SK-N-SH (cell line): ENCODE measurements around the gene ZMYND8. TPM values are rescaled to one million over a fixed set of nuclear protein-coding genes. Genes with fewer than 3 reads are reported as not detected.

Experiments used
- CTCF ChIA-PET: fragments of 300-600, 350-600 bp; formaldehyde crosslinking; extraction: SDS; loops from one replicate; lab custom pipeline; 2021; lab: Yijun Ruan, JAX
- POLR2A ChIA-PET: fragments of 350-600 bp; sonication (Branson Sonifier 250); formaldehyde crosslinking; extraction: SDS; loops from one replicate; lab custom pipeline; 2020; ENCODE audit warnings: antibody characterized with exemption, inconsistent platforms; lab: Yijun Ruan, JAX
- DNase-seq: peaks from one replicate; pipeline ENCODE4 v3.0.0; 2012
- H2AFZ ChIP-seq: fragments of 200-600 bp; sonication (generic); 2 replicates; pipeline ENCODE4 v1.8.1; 2016; ENCODE audit warnings: antibody characterized with exemption, mild to moderate bottlenecking, low read depth
- H3F3A ChIP-seq: fragments of 200-600 bp; sonication (generic); replicated peaks from 2 replicates; pipeline ENCODE3; 2016; ENCODE audit warnings: antibody characterized with exemption, mild to moderate bottlenecking; ENCODE audit not compliant: insufficient read depth
- H3K27ac ChIP-seq, 2 experiments: fragments of 200-500 bp in 1 of 2; fragments of 200-600 bp in 1 of 2; sonication (Bioruptor generic) in 1 of 2; sonication (generic), shearing (Covaris generic) in 1 of 2; 2 replicates each; pipeline versions ENCODE4 v1.5.1 to v1.6.1; 2014 to 2016; ENCODE audit warnings: low read depth in 2 of 2, inconsistent platforms in 1 of 2, low read length in 1 of 2, mild to moderate bottlenecking in 1 of 2, mixed read lengths in 1 of 2
- H3K27me3 ChIP-seq: fragments of 200-600 bp; sonication (generic), shearing (Covaris generic); 2 replicates; pipeline ENCODE4 v1.6.1; 2016; ENCODE audit warnings: mixed run types; ENCODE audit not compliant: insufficient read depth
- H3K36me3 ChIP-seq, 2 experiments: fragments of 200-500 bp in 1 of 2; fragments of 200-600 bp in 1 of 2; sonication (Bioruptor generic) in 1 of 2; sonication (generic) in 1 of 2; replicated peaks in 1 of 2; 2 replicates each; pipeline versions ENCODE3 to v1.5.1; 2014 to 2016; ENCODE audit warnings: low read length in 1 of 2, mild to moderate bottlenecking in 1 of 2; ENCODE audit not compliant: insufficient read depth in 2 of 2, control insufficient read depth in 1 of 2
- H3K4me1 ChIP-seq, 2 experiments: fragments of 200-500 bp in 1 of 2; fragments of 200-600 bp in 1 of 2; sonication (Bioruptor generic) in 1 of 2; sonication (generic), shearing (Covaris generic) in 1 of 2; 2 replicates each; pipeline versions ENCODE4 v1.5.1 to v1.6.1; 2014 to 2016; ENCODE audit warnings: low read depth in 1 of 2, low read length in 1 of 2, mixed run types in 1 of 2; ENCODE audit not compliant: insufficient read depth in 2 of 2, control insufficient read depth in 1 of 2
- H3K4me2 ChIP-seq: fragments of 200-600 bp; sonication (generic), shearing (Covaris generic); 2 replicates; pipeline ENCODE4 v1.6.1; 2017; ENCODE audit warnings: mixed run types
- H3K4me3 ChIP-seq, 2 experiments: fragments of 200-500 bp in 1 of 2; fragments of 200-600 bp in 1 of 2; sonication (Bioruptor generic) in 1 of 2; sonication (generic), shearing (Covaris generic) in 1 of 2; 2 replicates each; pipeline versions ENCODE4 v1.5.1 to v1.8.1; 2014 to 2016; ENCODE audit warnings: low read depth in 2 of 2, inconsistent platforms in 1 of 2, low read length in 1 of 2, mild to moderate bottlenecking in 1 of 2, mixed read lengths in 1 of 2, moderate library complexity in 1 of 2
- H3K79me2 ChIP-seq: fragments of 200-600 bp; sonication (generic); 2 replicates; pipeline ENCODE4 v1.8.1; 2017; ENCODE audit warnings: mild to moderate bottlenecking; ENCODE audit not compliant: insufficient read depth
- H3K9ac ChIP-seq: fragments of 200-600 bp; sonication (generic); 2 replicates; pipeline ENCODE4 v1.6.1; 2017; ENCODE audit warnings: mixed run types
- H3K9me2 ChIP-seq: fragments of 200-600 bp; sonication (generic); 2 replicates; pipeline ENCODE4 v1.6.1; 2017; ENCODE audit warnings: mixed run types
- H3K9me3 ChIP-seq: fragments of 200-600 bp; sonication (generic); 2 replicates; pipeline ENCODE4 v1.6.1; 2017; ENCODE audit warnings: mixed run types, mild to moderate bottlenecking, moderate library complexity
- H4K20me1 ChIP-seq: fragments of 200-600 bp; sonication (generic); 2 replicates; pipeline ENCODE4 v1.6.1; 2017; ENCODE audit warnings: mild to moderate bottlenecking, mixed run types; ENCODE audit not compliant: insufficient read depth
- ELF1 ChIP-seq: IDR thresholded peaks from 2 replicates; pipeline ENCODE4 v1.4.0; 2012
- EP300 ChIP-seq, 2 experiments: IDR thresholded peaks; 2 replicates each; pipeline versions ENCODE4 v1.4.0 to v1.6.1; 2012; ENCODE audit warnings: borderline replicate concordance in 1 of 2, low read depth in 1 of 2, low read length in 1 of 2
- EZH2phosphoT487 ChIP-seq: fragments of 200-600 bp; sonication (generic); IDR thresholded peaks from 2 replicates; pipeline ENCODE4 v1.6.1; 2017; ENCODE audit warnings: low read depth, mixed run types, mild to moderate bottlenecking, antibody characterized with exemption, moderate library complexity, borderline replicate concordance
- FOXJ3 ChIP-seq: sonication (generic); formaldehyde crosslinking; IDR thresholded peaks from 2 replicates; pipeline ENCODE4 v1.5.1; 2020; ENCODE audit warnings: mild to moderate bottlenecking, missing genetic modification reagents
- GABPA ChIP-seq: IDR thresholded peaks from 2 replicates; pipeline ENCODE4 v1.4.0; 2012; ENCODE audit warnings: low read depth, mild to moderate bottlenecking
- GATA2 ChIP-seq: sonication (generic); formaldehyde crosslinking; IDR thresholded peaks from 2 replicates; pipeline ENCODE4 v1.5.0; 2020; ENCODE audit warnings: mild to moderate bottlenecking, missing genetic modification reagents
- MXI1 ChIP-seq: IDR thresholded peaks from 2 replicates; pipeline ENCODE4 v1.6.1; 2012; ENCODE audit warnings: mild to moderate bottlenecking, low read depth, low read length, improper control_type of control experiment
- NFIC ChIP-seq: IDR thresholded peaks from 2 replicates; pipeline ENCODE4 v1.4.0; 2012; ENCODE audit warnings: borderline replicate concordance
- RFX5 ChIP-seq: IDR thresholded peaks from 2 replicates; pipeline ENCODE4 v1.6.1; 2012; ENCODE audit warnings: mild to moderate bottlenecking, improper control_type of control experiment, low read length
- SIN3A ChIP-seq: IDR thresholded peaks from 2 replicates; pipeline ENCODE4 v1.6.1; 2012; ENCODE audit warnings: low read depth, mild to moderate bottlenecking, low read length, moderate library complexity, borderline replicate concordance
- SMC3 ChIP-seq: IDR thresholded peaks from 2 replicates; pipeline ENCODE4 v1.6.1; 2012; ENCODE audit warnings: low read depth, low read length, improper control_type of control experiment
- TAF1 ChIP-seq: IDR thresholded peaks from 2 replicates; pipeline ENCODE4 v1.6.1; 2012; ENCODE audit warnings: low read depth, mild to moderate bottlenecking, low read length, moderate library complexity, borderline replicate concordance
- TCF12 ChIP-seq: IDR thresholded peaks from 2 replicates; pipeline ENCODE4 v1.4.0; 2012
- TEAD4 ChIP-seq: IDR thresholded peaks from 2 replicates; pipeline ENCODE4 v1.4.0; 2012; ENCODE audit warnings: mild to moderate bottlenecking, borderline replicate concordance; ENCODE audit not compliant: insufficient read depth
- YY1 ChIP-seq: IDR thresholded peaks from 2 replicates; pipeline ENCODE4 v1.4.0; 2012; ENCODE audit warnings: low read depth, mild to moderate bottlenecking
- WGBS: methylation state at CpG from one replicate; pipeline ENCODE4 v1.1.6; 2017; ENCODE audit warnings: low lambda C conversion rate; 5-methylcytosine and 5-hydroxymethylcytosine counted together
- polyA plus RNA-seq, 3 experiments: library from polyadenylated mRNA; depleted of rRNA; stranded (reverse); fragments of >200 nt; gene quantifications; 2 replicates each; pipeline ENCODE4 v1.2.3, GENCODE V29; 2012
- TF ChIP-seq, protein P1 (sequence below): fragments of 200-600 bp; sonication (generic); IDR thresholded peaks from 2 replicates; pipeline ENCODE4 v1.6.1; 2017; ENCODE audit warnings: antibody characterized with exemption, mild to moderate bottlenecking, moderate library complexity
- TF ChIP-seq, protein P2 (sequence below): IDR thresholded peaks from 2 replicates; pipeline ENCODE4 v1.4.0; 2012; ENCODE audit warnings: low read depth
- TF ChIP-seq, protein P3 (sequence below): fragments of 150-350 bp; IDR thresholded peaks from 2 replicates; pipeline ENCODE4 v1.6.1; 2017; ENCODE audit warnings: antibody characterized with exemption, low read length, low read depth, borderline replicate concordance
- TF ChIP-seq, protein P4 (sequence below): IDR thresholded peaks from 2 replicates; pipeline ENCODE4; 2012

Gene ZMYND8
- polyA plus RNA-seq, 1 of the 3 experiments (the other 2 are of a cell fraction) = 25.3 TPM

DNA sequence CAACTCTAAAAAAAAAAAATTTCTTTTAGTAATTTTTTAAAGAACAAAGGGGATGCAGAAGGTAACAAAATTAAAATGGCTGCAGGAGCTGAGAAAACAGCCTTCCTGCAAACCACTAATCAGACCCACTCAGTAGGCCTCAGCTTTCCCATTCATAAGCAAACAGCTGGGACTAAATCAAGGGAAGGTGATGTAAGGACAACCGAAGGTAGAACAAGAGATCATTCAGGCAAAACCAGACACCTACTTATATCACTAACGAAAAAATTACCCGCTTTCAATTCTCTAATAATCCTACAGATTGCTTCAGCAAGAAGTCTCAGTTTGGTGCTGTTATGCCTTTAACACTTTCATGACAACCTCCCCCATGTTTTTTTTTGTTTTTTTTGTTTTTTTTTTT lies 124.0 kb downstream of the ZMYND8 start:
- Histone ChIP-seq H3K27me3 (no peaks in the 10 kb centered on the region), H4K20me1 (no peaks in the 10 kb centered on the region), H3F3A (peaks cover 20% of the 10 kb centered on the region), H3K9ac (no peak overlapping the region), H3K4me1 (peaks cover 8 to 16% of the 10 kb centered on the region in 2 experiments; a peak in 3 of 4 replicates), H3K9me3 (no peaks in the 10 kb centered on the region), H2AFZ (no peak overlapping the region), H3K4me3 (no peak overlapping the region), H3K79me2 (peaks cover 13% of the 10 kb centered on the region; the same call in 1 of the 2 replicates), H3K4me2 (no peak overlapping the region), H3K36me3 (peaks cover 33 to 48% of the 10 kb centered on the region in 2 experiments), H3K27ac (no peak overlapping the region; a peak in 2 of 4 replicates), H3K9me2 (no peaks in the 10 kb centered on the region)
- CTCF ChIA-PET = interaction anchor here (0.9 to 1.8 kb wide), 6 partner anchors 10 to 151 kb away, joined by 3 to 6 read pairs (median 4); no protein-coding TSS in a partner anchor
- WGBS = 93% methylated on average over 3 of the region's 3 CpGs
- POLR2A ChIA-PET = no interaction called here
- TF ChIP-seq, protein P1, sequence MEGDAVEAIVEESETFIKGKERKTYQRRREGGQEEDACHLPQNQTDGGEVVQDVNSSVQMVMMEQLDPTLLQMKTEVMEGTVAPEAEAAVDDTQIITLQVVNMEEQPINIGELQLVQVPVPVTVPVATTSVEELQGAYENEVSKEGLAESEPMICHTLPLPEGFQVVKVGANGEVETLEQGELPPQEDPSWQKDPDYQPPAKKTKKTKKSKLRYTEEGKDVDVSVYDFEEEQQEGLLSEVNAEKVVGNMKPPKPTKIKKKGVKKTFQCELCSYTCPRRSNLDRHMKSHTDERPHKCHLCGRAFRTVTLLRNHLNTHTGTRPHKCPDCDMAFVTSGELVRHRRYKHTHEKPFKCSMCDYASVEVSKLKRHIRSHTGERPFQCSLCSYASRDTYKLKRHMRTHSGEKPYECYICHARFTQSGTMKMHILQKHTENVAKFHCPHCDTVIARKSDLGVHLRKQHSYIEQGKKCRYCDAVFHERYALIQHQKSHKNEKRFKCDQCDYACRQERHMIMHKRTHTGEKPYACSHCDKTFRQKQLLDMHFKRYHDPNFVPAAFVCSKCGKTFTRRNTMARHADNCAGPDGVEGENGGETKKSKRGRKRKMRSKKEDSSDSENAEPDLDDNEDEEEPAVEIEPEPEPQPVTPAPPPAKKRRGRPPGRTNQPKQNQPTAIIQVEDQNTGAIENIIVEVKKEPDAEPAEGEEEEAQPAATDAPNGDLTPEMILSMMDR = no peak
- TF ChIP-seq EP300 (IDR thresholded peaks at IDR 0.05; ENCODE audit: borderline replicate concordance in 1 of 2, low read depth in 1 of 2, low read length in 1 of 2) (no peak), RFX5 (no peak), TEAD4 (no peak), GATA2 (CRISPR knock-in tag) (no peak), EZH2phosphoT487 (no peak), NFIC (no peak), MXI1 (no peak), TAF1 (no peak), GABPA (no peak), SMC3 (no peak)
- TF ChIP-seq, protein P2, sequence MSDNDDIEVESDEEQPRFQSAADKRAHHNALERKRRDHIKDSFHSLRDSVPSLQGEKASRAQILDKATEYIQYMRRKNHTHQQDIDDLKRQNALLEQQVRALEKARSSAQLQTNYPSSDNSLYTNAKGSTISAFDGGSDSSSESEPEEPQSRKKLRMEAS = no peak
- no peak for DNase-seq

DNA sequence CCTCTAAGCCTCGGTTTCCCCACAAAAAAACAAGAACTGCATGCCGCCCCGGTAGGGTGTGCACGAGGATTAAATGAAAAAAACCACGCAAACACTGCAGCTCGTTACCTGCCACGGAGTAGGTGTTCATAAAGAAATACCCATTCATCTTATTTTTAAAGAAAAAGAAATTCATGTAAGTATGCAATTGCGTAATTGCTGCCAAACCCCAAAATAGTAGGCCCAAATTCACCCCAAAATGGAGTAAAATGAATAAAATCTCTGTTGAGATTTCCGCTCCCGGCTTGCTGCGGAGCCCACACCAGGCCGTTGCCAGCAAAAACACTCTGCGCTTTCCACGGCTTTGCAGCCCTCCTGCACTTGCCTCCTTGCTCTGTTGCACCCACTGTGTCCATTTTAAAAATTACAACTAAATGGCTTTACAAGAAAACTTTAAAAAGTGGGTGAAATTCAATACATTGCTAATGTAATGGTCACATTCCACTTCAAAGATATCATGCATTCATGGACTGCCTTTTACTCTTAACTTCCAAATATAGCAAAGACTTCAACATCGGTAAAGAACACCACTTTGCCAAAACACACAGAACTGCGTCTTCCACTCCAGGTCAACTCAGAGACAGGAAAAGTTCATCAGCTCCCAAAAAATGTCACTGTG lies 125.0 kb downstream of the ZMYND8 start:
- H3K4me2 ChIP-seq = peak overlapping the region; percentile 49
- H3K4me1 ChIP-seq = peaks cover 8 to 16% of the 10 kb centered on the region in 2 experiments; a peak in 3 of 4 replicates
- H3K4me3 ChIP-seq = no peak overlapping the region
- H3K9ac ChIP-seq = no peak overlapping the region
- ChIA-PET CTCF (interaction anchor here (0.7 to 2.4 kb wide), 7 partner anchors 10 to 152 kb away, joined by 3 to 8 read pairs (median 3); no protein-coding TSS in a partner anchor), POLR2A (no interaction called here)
- peak overlapping the region; percentile 60 to 75 for H3K27ac ChIP-seq
- H3F3A ChIP-seq = peaks cover 20% of the 10 kb centered on the region
- peaks cover 6% of the 10 kb centered on the region; the same call in 1 of the 2 replicates for H3K79me2 ChIP-seq
- H3K9me3 ChIP-seq = no peaks in the 10 kb centered on the region
- peaks cover 38 to 49% of the 10 kb centered on the region in 2 experiments for H3K36me3 ChIP-seq
- H3K27me3 ChIP-seq = no peaks in the 10 kb centered on the region
- H4K20me1 ChIP-seq = no peaks in the 10 kb centered on the region
- H2AFZ ChIP-seq = no peak overlapping the region
- 81% methylated on average over 16 of the region's 16 CpGs for WGBS
- no peak for DNase-seq
- H3K9me2 ChIP-seq = no peaks in the 10 kb centered on the region
- TF ChIP-seq, protein P2 = no peak
- TF ChIP-seq MXI1 (no peak), TAF1 (no peak), TCF12 (peak; percentile 21; the same call in 1 of the 2 replicates), EZH2phosphoT487 (no peak), YY1 (no peak), ELF1 (no peak), FOXJ3 (no peak), RFX5 (no peak), SIN3A (no peak)
- TF ChIP-seq, protein P1 = peak; percentile 40; the same call in 1 of the 2 replicates
- TF ChIP-seq, protein P3, sequence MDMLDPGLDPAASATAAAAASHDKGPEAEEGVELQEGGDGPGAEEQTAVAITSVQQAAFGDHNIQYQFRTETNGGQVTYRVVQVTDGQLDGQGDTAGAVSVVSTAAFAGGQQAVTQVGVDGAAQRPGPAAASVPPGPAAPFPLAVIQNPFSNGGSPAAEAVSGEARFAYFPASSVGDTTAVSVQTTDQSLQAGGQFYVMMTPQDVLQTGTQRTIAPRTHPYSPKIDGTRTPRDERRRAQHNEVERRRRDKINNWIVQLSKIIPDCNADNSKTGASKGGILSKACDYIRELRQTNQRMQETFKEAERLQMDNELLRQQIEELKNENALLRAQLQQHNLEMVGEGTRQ = no peak
- TF ChIP-seq, protein P4, sequence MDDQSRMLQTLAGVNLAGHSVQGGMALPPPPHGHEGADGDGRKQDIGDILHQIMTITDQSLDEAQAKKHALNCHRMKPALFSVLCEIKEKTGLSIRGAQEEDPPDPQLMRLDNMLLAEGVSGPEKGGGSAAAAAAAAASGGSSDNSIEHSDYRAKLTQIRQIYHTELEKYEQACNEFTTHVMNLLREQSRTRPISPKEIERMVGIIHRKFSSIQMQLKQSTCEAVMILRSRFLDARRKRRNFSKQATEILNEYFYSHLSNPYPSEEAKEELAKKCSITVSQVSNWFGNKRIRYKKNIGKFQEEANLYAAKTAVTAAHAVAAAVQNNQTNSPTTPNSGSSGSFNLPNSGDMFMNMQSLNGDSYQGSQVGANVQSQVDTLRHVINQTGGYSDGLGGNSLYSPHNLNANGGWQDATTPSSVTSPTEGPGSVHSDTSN = peak; percentile 16; the same call in 1 of the 2 replicates
